ENCODE data around the gene KIF5C.

Gene KIF5C

GRCh38 chr2:148978026-148978685, 103.1 kb downstream of the KIF5C start:
- Histone ChIP-seq H3F3A (ENCODE audit: low read depth) (no peaks in the 10 kb centered on the region), H3K79me2 (ENCODE audit: insufficient read depth, low read length) (no peaks in the 10 kb centered on the region), H3K4me2 (ENCODE audit: low read depth, low read length, poor library complexity, severe bottlenecking) (no peak overlapping the region), H2AFZ (ENCODE audit: low read length) (no peak overlapping the region), H4K20me1 (ENCODE audit: insufficient read depth, low read length, poor library complexity, severe bottlenecking) (no peaks in the 10 kb centered on the region), H3K9me2 (replicated peaks; ENCODE audit: low read depth, low read length) (no peaks in the 10 kb centered on the region), H3K27me3 (ENCODE audit: insufficient read depth, low read length, poor library complexity, severe bottlenecking) (no peaks in the 10 kb centered on the region), H3K4me1 (ENCODE audit: insufficient read depth, low read length, poor library complexity, severe bottlenecking) (no peaks in the 10 kb centered on the region), H3K4me3 (ENCODE audit: low read length, poor library complexity, severe bottlenecking) (no peak overlapping the region), H3K9me3 (ENCODE audit: insufficient read depth, low read depth, low read length) (no peaks in the 10 kb centered on the region), H3K9ac (ENCODE audit: low read depth, low read length, poor library complexity, severe bottlenecking) (no peak overlapping the region), H3K36me3 (ENCODE audit: insufficient read depth, low read length) (no peaks in the 10 kb centered on the region)
- TF ChIP-seq EZH2phosphoT487 (IDR thresholded peaks at IDR 0.05; ENCODE audit: borderline replicate concordance) (no peak), CTCF (conservative IDR thresholded peaks at IDR 0.05; ENCODE audit: low read length) (peak; percentile 38)

- no peak overlapping the region for H3K4me2 ChIP-seq (ENCODE audit: low read depth, low read length, poor library complexity, severe bottlenecking)
- TF ChIP-seq CTCF (conservative IDR thresholded peaks at IDR 0.05; ENCODE audit: low read length) (no peak), EZH2phosphoT487 (IDR thresholded peaks at IDR 0.05; ENCODE audit: borderline replicate concordance) (no peak)
- no peaks in the 10 kb centered on the region for H3K36me3 ChIP-seq (ENCODE audit: insufficient read depth, low read length)
- no peaks in the 10 kb centered on the region for H3K79me2 ChIP-seq (ENCODE audit: insufficient read depth, low read length)
- no peaks in the 10 kb centered on the region for H3K9me3 ChIP-seq (ENCODE audit: insufficient read depth, low read depth, low read length)
- H3F3A ChIP-seq (ENCODE audit: low read depth): no peaks in the 10 kb centered on the region
- H3K4me3 ChIP-seq (ENCODE audit: low read length, poor library complexity, severe bottlenecking): no peak overlapping the region
- H2AFZ ChIP-seq (ENCODE audit: low read length): no peak overlapping the region
- no peaks in the 10 kb centered on the region for H3K27me3 ChIP-seq (ENCODE audit: insufficient read depth, low read length, poor library complexity, severe bottlenecking)
- no peaks in the 10 kb centered on the region for H4K20me1 ChIP-seq (ENCODE audit: insufficient read depth, low read length, poor library complexity, severe bottlenecking)
- H3K4me1 ChIP-seq (ENCODE audit: insufficient read depth, low read length, poor library complexity, severe bottlenecking): no peaks in the 10 kb centered on the region
- no peak overlapping the region for H3K9ac ChIP-seq (ENCODE audit: low read depth, low read length, poor library complexity, severe bottlenecking)
- no peaks in the 10 kb centered on the region for H3K9me2 ChIP-seq (replicated peaks; ENCODE audit: low read depth, low read length)
Observed at GRCh38 chr2:148978706-148979105, 103.7 kb downstream of the KIF5C start.

GRCh38 chr2:148979164-148979918, 104.3 kb downstream of the KIF5C start:
- no peak overlapping the region for H2AFZ ChIP-seq (ENCODE audit: low read length)
- no peak overlapping the region for H3K4me2 ChIP-seq (ENCODE audit: low read depth, low read length, poor library complexity, severe bottlenecking)
- H3F3A ChIP-seq (ENCODE audit: low read depth): no peaks in the 10 kb centered on the region
- no peaks in the 10 kb centered on the region for H3K27me3 ChIP-seq (ENCODE audit: insufficient read depth, low read length, poor library complexity, severe bottlenecking)
- TF ChIP-seq EZH2phosphoT487 (IDR thresholded peaks at IDR 0.05; ENCODE audit: borderline replicate concordance) (no peak), CTCF (conservative IDR thresholded peaks at IDR 0.05; ENCODE audit: low read length) (no peak)
- H3K9me3 ChIP-seq (ENCODE audit: insufficient read depth, low read depth, low read length): no peaks in the 10 kb centered on the region
- no peak overlapping the region for H3K9ac ChIP-seq (ENCODE audit: low read depth, low read length, poor library complexity, severe bottlenecking)
- H3K36me3 ChIP-seq (ENCODE audit: insufficient read depth, low read length): no peaks in the 10 kb centered on the region
- H3K4me1 ChIP-seq (ENCODE audit: insufficient read depth, low read length, poor library complexity, severe bottlenecking): no peaks in the 10 kb centered on the region
- no peaks in the 10 kb centered on the region for H3K79me2 ChIP-seq (ENCODE audit: insufficient read depth, low read length)
- H4K20me1 ChIP-seq (ENCODE audit: insufficient read depth, low read length, poor library complexity, severe bottlenecking): no peaks in the 10 kb centered on the region
- no peak overlapping the region for H3K4me3 ChIP-seq (ENCODE audit: low read length, poor library complexity, severe bottlenecking)
- no peaks in the 10 kb centered on the region for H3K9me2 ChIP-seq (replicated peaks; ENCODE audit: low read depth, low read length)
